SK-N-SH (cell line): ENCODE measurements around the gene IPMK. TPM values are rescaled to one million over a fixed set of nuclear protein-coding genes. Genes with fewer than 3 reads are reported as not detected.

Experiments
- CTCF ChIA-PET: fragments of 300-600, 350-600 bp; formaldehyde crosslinking; extraction: SDS; loops from one replicate; lab custom pipeline; 2021; lab: Yijun Ruan, JAX
- POLR2A ChIA-PET: fragments of 350-600 bp; sonication (Branson Sonifier 250); formaldehyde crosslinking; extraction: SDS; loops from one replicate; lab custom pipeline; 2020; ENCODE audit warnings: antibody characterized with exemption, inconsistent platforms; lab: Yijun Ruan, JAX
- DNase-seq: peaks from one replicate; pipeline ENCODE4 v3.0.0; 2012
- H2AFZ ChIP-seq: fragments of 200-600 bp; sonication (generic); 2 replicates; pipeline ENCODE4 v1.8.1; 2016; ENCODE audit warnings: antibody characterized with exemption, mild to moderate bottlenecking, low read depth
- H3F3A ChIP-seq: fragments of 200-600 bp; sonication (generic); replicated peaks from 2 replicates; pipeline ENCODE3; 2016; ENCODE audit warnings: antibody characterized with exemption, mild to moderate bottlenecking; ENCODE audit not compliant: insufficient read depth
- H3K27ac ChIP-seq, 2 experiments: fragments of 200-500 bp in 1 of 2; fragments of 200-600 bp in 1 of 2; sonication (Bioruptor generic) in 1 of 2; sonication (generic), shearing (Covaris generic) in 1 of 2; 2 replicates each; pipeline versions ENCODE4 v1.5.1 to v1.6.1; 2014 to 2016; ENCODE audit warnings: low read depth in 2 of 2, inconsistent platforms in 1 of 2, low read length in 1 of 2, mild to moderate bottlenecking in 1 of 2, mixed read lengths in 1 of 2
- H3K27me3 ChIP-seq: fragments of 200-600 bp; sonication (generic), shearing (Covaris generic); 2 replicates; pipeline ENCODE4 v1.6.1; 2016; ENCODE audit warnings: mixed run types; ENCODE audit not compliant: insufficient read depth
- H3K36me3 ChIP-seq, 2 experiments: fragments of 200-500 bp in 1 of 2; fragments of 200-600 bp in 1 of 2; sonication (Bioruptor generic) in 1 of 2; sonication (generic) in 1 of 2; replicated peaks in 1 of 2; 2 replicates each; pipeline versions ENCODE3 to v1.5.1; 2014 to 2016; ENCODE audit warnings: low read length in 1 of 2, mild to moderate bottlenecking in 1 of 2; ENCODE audit not compliant: insufficient read depth in 2 of 2, control insufficient read depth in 1 of 2
- H3K4me1 ChIP-seq, 2 experiments: fragments of 200-500 bp in 1 of 2; fragments of 200-600 bp in 1 of 2; sonication (Bioruptor generic) in 1 of 2; sonication (generic), shearing (Covaris generic) in 1 of 2; 2 replicates each; pipeline versions ENCODE4 v1.5.1 to v1.6.1; 2014 to 2016; ENCODE audit warnings: low read depth in 1 of 2, low read length in 1 of 2, mixed run types in 1 of 2; ENCODE audit not compliant: insufficient read depth in 2 of 2, control insufficient read depth in 1 of 2
- H3K4me2 ChIP-seq: fragments of 200-600 bp; sonication (generic), shearing (Covaris generic); 2 replicates; pipeline ENCODE4 v1.6.1; 2017; ENCODE audit warnings: mixed run types
- H3K4me3 ChIP-seq, 2 experiments: fragments of 200-500 bp in 1 of 2; fragments of 200-600 bp in 1 of 2; sonication (Bioruptor generic) in 1 of 2; sonication (generic), shearing (Covaris generic) in 1 of 2; 2 replicates each; pipeline versions ENCODE4 v1.5.1 to v1.8.1; 2014 to 2016; ENCODE audit warnings: low read depth in 2 of 2, inconsistent platforms in 1 of 2, low read length in 1 of 2, mild to moderate bottlenecking in 1 of 2, mixed read lengths in 1 of 2, moderate library complexity in 1 of 2
- H3K79me2 ChIP-seq: fragments of 200-600 bp; sonication (generic); 2 replicates; pipeline ENCODE4 v1.8.1; 2017; ENCODE audit warnings: mild to moderate bottlenecking; ENCODE audit not compliant: insufficient read depth
- H3K9ac ChIP-seq: fragments of 200-600 bp; sonication (generic); 2 replicates; pipeline ENCODE4 v1.6.1; 2017; ENCODE audit warnings: mixed run types
- H3K9me2 ChIP-seq: fragments of 200-600 bp; sonication (generic); 2 replicates; pipeline ENCODE4 v1.6.1; 2017; ENCODE audit warnings: mixed run types
- H3K9me3 ChIP-seq: fragments of 200-600 bp; sonication (generic); 2 replicates; pipeline ENCODE4 v1.6.1; 2017; ENCODE audit warnings: mixed run types, mild to moderate bottlenecking, moderate library complexity
- H4K20me1 ChIP-seq: fragments of 200-600 bp; sonication (generic); 2 replicates; pipeline ENCODE4 v1.6.1; 2017; ENCODE audit warnings: mild to moderate bottlenecking, mixed run types; ENCODE audit not compliant: insufficient read depth
- CTCF ChIP-seq: fragments of 200-600 bp; sonication (generic); IDR thresholded peaks from 2 replicates; pipeline ENCODE4 v1.6.1; 2017; ENCODE audit warnings: antibody characterized with exemption, mild to moderate bottlenecking, moderate library complexity
- ELF1 ChIP-seq: IDR thresholded peaks from 2 replicates; pipeline ENCODE4 v1.4.0; 2012
- EP300 ChIP-seq, 2 experiments: IDR thresholded peaks; 2 replicates each; pipeline versions ENCODE4 v1.4.0 to v1.6.1; 2012; ENCODE audit warnings: borderline replicate concordance in 1 of 2, low read depth in 1 of 2, low read length in 1 of 2
- FOSL2 ChIP-seq: IDR thresholded peaks from 2 replicates; pipeline ENCODE4 v1.4.0; 2012; ENCODE audit warnings: low read depth, mild to moderate bottlenecking, moderate library complexity, borderline replicate concordance
- FOXM1 ChIP-seq: IDR thresholded peaks from 2 replicates; pipeline ENCODE4 v1.4.0; 2012; ENCODE audit warnings: low read depth, mild to moderate bottlenecking
- GABPA ChIP-seq: IDR thresholded peaks from 2 replicates; pipeline ENCODE4 v1.4.0; 2012; ENCODE audit warnings: low read depth, mild to moderate bottlenecking
- MXI1 ChIP-seq: IDR thresholded peaks from 2 replicates; pipeline ENCODE4 v1.6.1; 2012; ENCODE audit warnings: mild to moderate bottlenecking, low read depth, low read length, improper control_type of control experiment
- NFIC ChIP-seq: IDR thresholded peaks from 2 replicates; pipeline ENCODE4 v1.4.0; 2012; ENCODE audit warnings: borderline replicate concordance
- PBX3 ChIP-seq: IDR thresholded peaks from 2 replicates; pipeline ENCODE4; 2012
- RCOR1 ChIP-seq: fragments of 150-350 bp; IDR thresholded peaks from 2 replicates; pipeline ENCODE4 v1.6.1; 2017; ENCODE audit warnings: antibody characterized with exemption, low read length
- REST ChIP-seq: IDR thresholded peaks from 2 replicates; pipeline ENCODE4 v1.6.1; 2012; ENCODE audit warnings: mild to moderate bottlenecking, low read depth, low read length, moderate library complexity
- RXRA ChIP-seq: IDR thresholded peaks from 2 replicates; pipeline ENCODE4 v1.4.0; 2012; ENCODE audit warnings: low read depth, mild to moderate bottlenecking, borderline replicate concordance
- SIN3A ChIP-seq: IDR thresholded peaks from 2 replicates; pipeline ENCODE4 v1.6.1; 2012; ENCODE audit warnings: low read depth, mild to moderate bottlenecking, low read length, moderate library complexity, borderline replicate concordance
- SMC3 ChIP-seq: IDR thresholded peaks from 2 replicates; pipeline ENCODE4 v1.6.1; 2012; ENCODE audit warnings: low read depth, low read length, improper control_type of control experiment
- TAF1 ChIP-seq: IDR thresholded peaks from 2 replicates; pipeline ENCODE4 v1.6.1; 2012; ENCODE audit warnings: low read depth, mild to moderate bottlenecking, low read length, moderate library complexity, borderline replicate concordance
- TEAD4 ChIP-seq: IDR thresholded peaks from 2 replicates; pipeline ENCODE4 v1.4.0; 2012; ENCODE audit warnings: mild to moderate bottlenecking, borderline replicate concordance; ENCODE audit not compliant: insufficient read depth
- YY1 ChIP-seq: IDR thresholded peaks from 2 replicates; pipeline ENCODE4 v1.4.0; 2012; ENCODE audit warnings: low read depth, mild to moderate bottlenecking
- WGBS: methylation state at CpG from one replicate; pipeline ENCODE4 v1.1.6; 2017; ENCODE audit warnings: low lambda C conversion rate; 5-methylcytosine and 5-hydroxymethylcytosine counted together
- polyA plus RNA-seq, 3 experiments: library from polyadenylated mRNA; depleted of rRNA; stranded (reverse); fragments of >200 nt; gene quantifications; 2 replicates each; pipeline ENCODE4 v1.2.3, GENCODE V29; 2012
- TF ChIP-seq, protein P1 (sequence below): fragments of 150-350 bp; IDR thresholded peaks from 2 replicates; pipeline ENCODE4 v1.6.1; 2016; ENCODE audit warnings: mild to moderate bottlenecking, low read depth, low read length

IPMK gene
- polyA plus RNA-seq, 1 of the 3 experiments (the other 2 are of a cell fraction): 0.71 TPM

DNA sequence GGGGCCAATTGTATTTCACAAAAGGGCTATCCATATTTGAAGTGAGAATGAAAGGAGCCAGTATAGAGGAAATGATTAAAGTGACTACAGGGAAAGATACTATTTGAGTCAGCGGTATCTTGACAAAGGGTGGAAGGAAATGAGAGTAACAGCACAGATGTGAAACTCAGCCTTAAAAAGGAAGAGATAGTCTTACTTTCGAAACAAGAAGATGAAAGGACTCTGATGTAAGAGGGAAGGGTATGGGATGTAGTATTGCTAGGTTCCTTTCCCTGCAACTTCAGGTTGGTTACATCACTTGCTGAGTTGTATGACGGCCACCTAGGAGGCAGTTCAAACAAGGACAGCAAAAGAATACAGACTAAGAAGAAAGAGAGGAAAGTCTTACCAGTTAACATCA is 14.9 kb upstream of the IPMK start:
- H3K79me2 ChIP-seq: peaks cover 24% of the 10 kb centered on the region
- DNase-seq: no peak
- H4K20me1 ChIP-seq: no peaks in the 10 kb centered on the region
- H3K27me3 ChIP-seq: no peaks in the 10 kb centered on the region
- no peak overlapping the region for H2AFZ ChIP-seq
- 87% methylated on average over 3 of the region's 3 CpGs for WGBS
- H3K4me3 ChIP-seq: no peak overlapping the region
- H3K9me2 ChIP-seq: no peaks in the 10 kb centered on the region
- ChIA-PET CTCF (interaction anchor here (1.4 to 2.9 kb wide), 2 partner anchors 17 to 105 kb away, joined by 3 to 17 read pairs; no protein-coding TSS in a partner anchor), POLR2A (no interaction called here)
- no peak for TF ChIP-seq GABPA
- no peak for TF ChIP-seq SMC3
- TF ChIP-seq EP300 (IDR thresholded peaks at IDR 0.05; ENCODE audit: borderline replicate concordance in 1 of 2, low read depth in 1 of 2, low read length in 1 of 2): no peak
- no peak for TF ChIP-seq ELF1
- TF ChIP-seq, protein P1, sequence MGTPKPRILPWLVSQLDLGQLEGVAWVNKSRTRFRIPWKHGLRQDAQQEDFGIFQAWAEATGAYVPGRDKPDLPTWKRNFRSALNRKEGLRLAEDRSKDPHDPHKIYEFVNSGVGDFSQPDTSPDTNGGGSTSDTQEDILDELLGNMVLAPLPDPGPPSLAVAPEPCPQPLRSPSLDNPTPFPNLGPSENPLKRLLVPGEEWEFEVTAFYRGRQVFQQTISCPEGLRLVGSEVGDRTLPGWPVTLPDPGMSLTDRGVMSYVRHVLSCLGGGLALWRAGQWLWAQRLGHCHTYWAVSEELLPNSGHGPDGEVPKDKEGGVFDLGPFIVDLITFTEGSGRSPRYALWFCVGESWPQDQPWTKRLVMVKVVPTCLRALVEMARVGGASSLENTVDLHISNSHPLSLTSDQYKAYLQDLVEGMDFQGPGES: no peak
- no peak for TF ChIP-seq RCOR1
- TF ChIP-seq FOXM1: no peak
- TF ChIP-seq REST: no peak
- TF ChIP-seq FOSL2: no peak
- no peak for TF ChIP-seq MXI1
- no peak for TF ChIP-seq RXRA
- TF ChIP-seq YY1: no peak
- no peak for TF ChIP-seq TEAD4
- TF ChIP-seq SIN3A: no peak
- TF ChIP-seq TAF1: no peak
- TF ChIP-seq CTCF: no peak
- no peak for TF ChIP-seq NFIC
- TF ChIP-seq PBX3: no peak
- H3K9ac ChIP-seq: no peak overlapping the region
- H3K27ac ChIP-seq: 0 out of 4 replicates have a peak overlapping the region, but pooled peaks of 1 of the 2 experiments have one; percentile 73
- peaks cover 0 to 20% of the 10 kb centered on the region in 2 experiments; a peak in 2 of 4 replicates for H3K4me1 ChIP-seq
- peaks cover 12% of the 10 kb centered on the region for H3F3A ChIP-seq
- no peaks in the 10 kb centered on the region for H3K9me3 ChIP-seq
- peaks cover 18 to 30% of the 10 kb centered on the region in 2 experiments for H3K36me3 ChIP-seq
- H3K4me2 ChIP-seq: no peak overlapping the region
